SK-N-SH (cell line): ENCODE data around the gene LIPG. TPM values are rescaled to one million over a fixed set of nuclear protein-coding genes. Genes with fewer than 3 reads are reported as not detected.

Experiments used
- CTCF ChIA-PET: fragments of 300-600, 350-600 bp; formaldehyde crosslinking; extraction: SDS; loops from one replicate; lab custom pipeline; 2021; lab: Yijun Ruan, JAX
- POLR2A ChIA-PET: fragments of 350-600 bp; sonication (Branson Sonifier 250); formaldehyde crosslinking; extraction: SDS; loops from one replicate; lab custom pipeline; 2020; ENCODE audit warnings: antibody characterized with exemption, inconsistent platforms; lab: Yijun Ruan, JAX
- DNase-seq: peaks from one replicate; pipeline ENCODE4 v3.0.0; 2012
- H2AFZ ChIP-seq: fragments of 200-600 bp; sonication (generic); 2 replicates; pipeline ENCODE4 v1.8.1; 2016; ENCODE audit warnings: antibody characterized with exemption, mild to moderate bottlenecking, low read depth
- H3F3A ChIP-seq: fragments of 200-600 bp; sonication (generic); replicated peaks from 2 replicates; pipeline ENCODE3; 2016; ENCODE audit warnings: antibody characterized with exemption, mild to moderate bottlenecking; ENCODE audit not compliant: insufficient read depth
- H3K27ac ChIP-seq, 2 experiments: fragments of 200-500 bp in 1 of 2; fragments of 200-600 bp in 1 of 2; sonication (Bioruptor generic) in 1 of 2; sonication (generic), shearing (Covaris generic) in 1 of 2; 2 replicates each; pipeline versions ENCODE4 v1.5.1 to v1.6.1; 2014 to 2016; ENCODE audit warnings: low read depth in 2 of 2, inconsistent platforms in 1 of 2, low read length in 1 of 2, mild to moderate bottlenecking in 1 of 2, mixed read lengths in 1 of 2
- H3K27me3 ChIP-seq: fragments of 200-600 bp; sonication (generic), shearing (Covaris generic); 2 replicates; pipeline ENCODE4 v1.6.1; 2016; ENCODE audit warnings: mixed run types; ENCODE audit not compliant: insufficient read depth
- H3K36me3 ChIP-seq, 2 experiments: fragments of 200-500 bp in 1 of 2; fragments of 200-600 bp in 1 of 2; sonication (Bioruptor generic) in 1 of 2; sonication (generic) in 1 of 2; replicated peaks in 1 of 2; 2 replicates each; pipeline versions ENCODE3 to v1.5.1; 2014 to 2016; ENCODE audit warnings: low read length in 1 of 2, mild to moderate bottlenecking in 1 of 2; ENCODE audit not compliant: insufficient read depth in 2 of 2, control insufficient read depth in 1 of 2
- H3K4me1 ChIP-seq, 2 experiments: fragments of 200-500 bp in 1 of 2; fragments of 200-600 bp in 1 of 2; sonication (Bioruptor generic) in 1 of 2; sonication (generic), shearing (Covaris generic) in 1 of 2; 2 replicates each; pipeline versions ENCODE4 v1.5.1 to v1.6.1; 2014 to 2016; ENCODE audit warnings: low read depth in 1 of 2, low read length in 1 of 2, mixed run types in 1 of 2; ENCODE audit not compliant: insufficient read depth in 2 of 2, control insufficient read depth in 1 of 2
- H3K4me2 ChIP-seq: fragments of 200-600 bp; sonication (generic), shearing (Covaris generic); 2 replicates; pipeline ENCODE4 v1.6.1; 2017; ENCODE audit warnings: mixed run types
- H3K4me3 ChIP-seq, 2 experiments: fragments of 200-500 bp in 1 of 2; fragments of 200-600 bp in 1 of 2; sonication (Bioruptor generic) in 1 of 2; sonication (generic), shearing (Covaris generic) in 1 of 2; 2 replicates each; pipeline versions ENCODE4 v1.5.1 to v1.8.1; 2014 to 2016; ENCODE audit warnings: low read depth in 2 of 2, inconsistent platforms in 1 of 2, low read length in 1 of 2, mild to moderate bottlenecking in 1 of 2, mixed read lengths in 1 of 2, moderate library complexity in 1 of 2
- H3K79me2 ChIP-seq: fragments of 200-600 bp; sonication (generic); 2 replicates; pipeline ENCODE4 v1.8.1; 2017; ENCODE audit warnings: mild to moderate bottlenecking; ENCODE audit not compliant: insufficient read depth
- H3K9ac ChIP-seq: fragments of 200-600 bp; sonication (generic); 2 replicates; pipeline ENCODE4 v1.6.1; 2017; ENCODE audit warnings: mixed run types
- H3K9me2 ChIP-seq: fragments of 200-600 bp; sonication (generic); 2 replicates; pipeline ENCODE4 v1.6.1; 2017; ENCODE audit warnings: mixed run types
- H3K9me3 ChIP-seq: fragments of 200-600 bp; sonication (generic); 2 replicates; pipeline ENCODE4 v1.6.1; 2017; ENCODE audit warnings: mixed run types, mild to moderate bottlenecking, moderate library complexity
- H4K20me1 ChIP-seq: fragments of 200-600 bp; sonication (generic); 2 replicates; pipeline ENCODE4 v1.6.1; 2017; ENCODE audit warnings: mild to moderate bottlenecking, mixed run types; ENCODE audit not compliant: insufficient read depth
- ELF1 ChIP-seq: IDR thresholded peaks from 2 replicates; pipeline ENCODE4 v1.4.0; 2012
- GABPA ChIP-seq: IDR thresholded peaks from 2 replicates; pipeline ENCODE4 v1.4.0; 2012; ENCODE audit warnings: low read depth, mild to moderate bottlenecking
- SIN3A ChIP-seq: IDR thresholded peaks from 2 replicates; pipeline ENCODE4 v1.6.1; 2012; ENCODE audit warnings: low read depth, mild to moderate bottlenecking, low read length, moderate library complexity, borderline replicate concordance
- TAF1 ChIP-seq: IDR thresholded peaks from 2 replicates; pipeline ENCODE4 v1.6.1; 2012; ENCODE audit warnings: low read depth, mild to moderate bottlenecking, low read length, moderate library complexity, borderline replicate concordance
- WGBS: methylation state at CpG from one replicate; pipeline ENCODE4 v1.1.6; 2017; ENCODE audit warnings: low lambda C conversion rate; 5-methylcytosine and 5-hydroxymethylcytosine counted together
- polyA plus RNA-seq, 3 experiments: library from polyadenylated mRNA; depleted of rRNA; stranded (reverse); fragments of >200 nt; gene quantifications; 2 replicates each; pipeline ENCODE4 v1.2.3, GENCODE V29; 2012
- TF ChIP-seq, protein P1 (sequence below): fragments of 150-350 bp; IDR thresholded peaks from 2 replicates; pipeline ENCODE4 v1.6.1; 2017; ENCODE audit warnings: antibody characterized with exemption, low read length, low read depth, borderline replicate concordance
- TF ChIP-seq, protein P2 (sequence below): IDR thresholded peaks from 2 replicates; pipeline ENCODE4 v1.4.0; 2012; ENCODE audit warnings: low read depth, borderline replicate concordance
- TF ChIP-seq, protein P3 (sequence below): IDR thresholded peaks from 2 replicates; pipeline ENCODE4 v1.6.1; 2012; ENCODE audit warnings: mild to moderate bottlenecking, low read depth, low read length, moderate library complexity

LIPG gene
- polyA plus RNA-seq, 1 of the 3 experiments (the other 2 are of a cell fraction), result 3.2 TPM

DNA sequence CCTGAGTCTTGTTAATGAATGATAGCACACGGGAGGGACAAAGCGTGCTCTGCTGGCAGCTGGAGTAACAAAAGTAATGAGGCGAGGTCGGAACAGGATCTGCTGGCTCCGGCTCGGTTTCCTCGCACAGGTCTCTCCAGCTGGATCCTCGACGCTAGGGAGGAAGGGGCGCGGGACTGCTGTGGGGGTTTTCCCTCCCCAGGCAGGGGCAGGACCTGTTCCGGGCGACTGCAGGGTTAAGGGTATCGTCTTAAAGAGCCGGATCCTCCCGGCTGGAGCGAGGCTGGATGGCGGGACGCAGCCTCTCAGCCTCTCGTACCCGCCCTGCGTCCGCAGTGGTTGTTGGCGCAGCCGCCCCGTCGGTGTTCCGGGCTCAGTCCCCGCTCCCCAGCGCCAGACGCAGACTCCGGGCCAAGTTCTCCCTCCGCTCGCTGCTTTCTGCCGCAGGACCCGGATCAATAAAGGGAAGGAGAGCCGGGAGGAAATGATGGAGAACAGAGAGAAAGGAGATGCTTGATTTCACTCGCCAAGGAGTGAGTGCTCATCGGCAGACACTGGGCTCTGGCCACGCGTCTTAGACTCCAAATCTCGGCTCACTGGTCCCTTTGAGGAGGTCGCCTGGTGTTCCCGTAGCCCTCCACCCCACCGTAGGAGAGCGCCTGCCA lies 1.1 kb upstream of the LIPG start:
- peak; percentile 62 for DNase-seq
- peak overlapping the region; percentile 47 to 70 for H3K4me3 ChIP-seq
- H3F3A ChIP-seq, result peaks cover 14% of the 10 kb centered on the region
- peak overlapping the region; percentile 52 for H3K9ac ChIP-seq
- H3K27ac ChIP-seq, result no peak overlapping the region
- peak overlapping the region; percentile 94 for H3K4me2 ChIP-seq
- no peaks in the 10 kb centered on the region for H3K9me2 ChIP-seq
- 4% methylated on average over 22 of the region's 46 CpGs for WGBS
- peaks cover 23 to 33% of the 10 kb centered on the region in 2 experiments; a peak in 3 of 4 replicates for H3K4me1 ChIP-seq
- no peaks in the 10 kb centered on the region for H3K9me3 ChIP-seq
- H2AFZ ChIP-seq, result peak overlapping the region; percentile 76
- CTCF ChIA-PET, result interaction anchor here (0.7 to 6.2 kb wide), 15 partner anchors 9 to 570 kb away, joined by 3 to 140 read pairs (median 7); no protein-coding TSS in a partner anchor
- TF ChIP-seq SIN3A, result no peak
- no peak for TF ChIP-seq TAF1
- TF ChIP-seq, protein P1, sequence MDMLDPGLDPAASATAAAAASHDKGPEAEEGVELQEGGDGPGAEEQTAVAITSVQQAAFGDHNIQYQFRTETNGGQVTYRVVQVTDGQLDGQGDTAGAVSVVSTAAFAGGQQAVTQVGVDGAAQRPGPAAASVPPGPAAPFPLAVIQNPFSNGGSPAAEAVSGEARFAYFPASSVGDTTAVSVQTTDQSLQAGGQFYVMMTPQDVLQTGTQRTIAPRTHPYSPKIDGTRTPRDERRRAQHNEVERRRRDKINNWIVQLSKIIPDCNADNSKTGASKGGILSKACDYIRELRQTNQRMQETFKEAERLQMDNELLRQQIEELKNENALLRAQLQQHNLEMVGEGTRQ, result no peak
- TF ChIP-seq, protein P2, sequence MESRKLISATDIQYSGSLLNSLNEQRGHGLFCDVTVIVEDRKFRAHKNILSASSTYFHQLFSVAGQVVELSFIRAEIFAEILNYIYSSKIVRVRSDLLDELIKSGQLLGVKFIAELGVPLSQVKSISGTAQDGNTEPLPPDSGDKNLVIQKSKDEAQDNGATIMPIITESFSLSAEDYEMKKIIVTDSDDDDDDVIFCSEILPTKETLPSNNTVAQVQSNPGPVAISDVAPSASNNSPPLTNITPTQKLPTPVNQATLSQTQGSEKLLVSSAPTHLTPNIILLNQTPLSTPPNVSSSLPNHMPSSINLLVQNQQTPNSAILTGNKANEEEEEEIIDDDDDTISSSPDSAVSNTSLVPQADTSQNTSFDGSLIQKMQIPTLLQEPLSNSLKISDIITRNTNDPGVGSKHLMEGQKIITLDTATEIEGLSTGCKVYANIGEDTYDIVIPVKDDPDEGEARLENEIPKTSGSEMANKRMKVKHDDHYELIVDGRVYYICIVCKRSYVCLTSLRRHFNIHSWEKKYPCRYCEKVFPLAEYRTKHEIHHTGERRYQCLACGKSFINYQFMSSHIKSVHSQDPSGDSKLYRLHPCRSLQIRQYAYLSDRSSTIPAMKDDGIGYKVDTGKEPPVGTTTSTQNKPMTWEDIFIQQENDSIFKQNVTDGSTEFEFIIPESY, result no peak
- no peak for TF ChIP-seq GABPA
- TF ChIP-seq, all 33 proteins: peak for 0
- H4K20me1 ChIP-seq, result no peaks in the 10 kb centered on the region
- no peaks in the 10 kb centered on the region for H3K27me3 ChIP-seq
- POLR2A ChIA-PET, result no interaction called here
- H3K36me3 ChIP-seq, result no peaks in the 10 kb centered on the region
- H3K79me2 ChIP-seq, result peaks cover 18% of the 10 kb centered on the region

DNA sequence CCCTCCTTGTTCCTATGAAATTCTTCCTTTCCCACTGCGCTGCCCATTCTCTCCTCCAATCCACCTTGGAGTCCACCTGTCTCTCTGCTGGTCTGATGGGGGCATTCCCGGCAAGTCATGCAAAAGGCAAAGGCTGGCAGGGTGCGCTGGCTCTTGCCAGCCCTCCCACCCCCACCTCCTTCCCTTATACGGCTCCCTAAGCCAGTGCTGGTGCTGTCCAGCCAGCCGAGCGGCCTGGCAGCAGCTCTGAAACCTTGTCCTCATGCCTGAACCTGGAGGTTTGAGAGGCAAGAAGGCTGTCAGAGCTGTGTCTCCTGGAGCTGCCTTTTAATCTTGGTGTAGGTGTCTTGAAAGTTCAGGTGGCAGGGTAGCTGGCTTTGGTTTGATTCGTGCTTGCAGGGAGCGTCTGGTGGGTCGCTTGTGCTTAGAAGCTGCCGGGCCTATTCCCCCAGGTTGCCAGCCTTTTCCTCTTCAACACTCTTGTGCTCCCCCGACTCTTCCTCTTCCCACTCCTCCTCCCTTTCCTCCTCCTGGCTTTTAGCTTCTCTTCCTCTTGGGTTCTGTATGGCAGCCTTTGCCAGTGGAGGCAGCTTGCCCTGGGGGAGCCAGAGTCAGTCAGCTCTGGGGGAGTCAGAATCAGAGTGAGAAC lies 748 bp downstream of the LIPG start:
- Histone ChIP-seq H3F3A (peaks cover 14% of the 10 kb centered on the region), H2AFZ (no peak overlapping the region), H3K27me3 (no peaks in the 10 kb centered on the region), H3K36me3 (no peaks in the 10 kb centered on the region), H3K9me2 (no peaks in the 10 kb centered on the region), H3K27ac (peak overlapping the region in 1 of 2 experiments; percentile 5; a peak in 1 of 4 replicates), H3K9ac (no peak overlapping the region), H3K9me3 (no peaks in the 10 kb centered on the region), H3K4me2 (peak overlapping the region; percentile 94), H4K20me1 (no peaks in the 10 kb centered on the region), H3K79me2 (peaks cover 18% of the 10 kb centered on the region), H3K4me3 (peak overlapping the region in 1 of 2 experiments; percentile 70; a peak in 2 of 4 replicates), H3K4me1 (peaks cover 23 to 33% of the 10 kb centered on the region in 2 experiments; a peak in 3 of 4 replicates)
- TF ChIP-seq, protein P3, sequence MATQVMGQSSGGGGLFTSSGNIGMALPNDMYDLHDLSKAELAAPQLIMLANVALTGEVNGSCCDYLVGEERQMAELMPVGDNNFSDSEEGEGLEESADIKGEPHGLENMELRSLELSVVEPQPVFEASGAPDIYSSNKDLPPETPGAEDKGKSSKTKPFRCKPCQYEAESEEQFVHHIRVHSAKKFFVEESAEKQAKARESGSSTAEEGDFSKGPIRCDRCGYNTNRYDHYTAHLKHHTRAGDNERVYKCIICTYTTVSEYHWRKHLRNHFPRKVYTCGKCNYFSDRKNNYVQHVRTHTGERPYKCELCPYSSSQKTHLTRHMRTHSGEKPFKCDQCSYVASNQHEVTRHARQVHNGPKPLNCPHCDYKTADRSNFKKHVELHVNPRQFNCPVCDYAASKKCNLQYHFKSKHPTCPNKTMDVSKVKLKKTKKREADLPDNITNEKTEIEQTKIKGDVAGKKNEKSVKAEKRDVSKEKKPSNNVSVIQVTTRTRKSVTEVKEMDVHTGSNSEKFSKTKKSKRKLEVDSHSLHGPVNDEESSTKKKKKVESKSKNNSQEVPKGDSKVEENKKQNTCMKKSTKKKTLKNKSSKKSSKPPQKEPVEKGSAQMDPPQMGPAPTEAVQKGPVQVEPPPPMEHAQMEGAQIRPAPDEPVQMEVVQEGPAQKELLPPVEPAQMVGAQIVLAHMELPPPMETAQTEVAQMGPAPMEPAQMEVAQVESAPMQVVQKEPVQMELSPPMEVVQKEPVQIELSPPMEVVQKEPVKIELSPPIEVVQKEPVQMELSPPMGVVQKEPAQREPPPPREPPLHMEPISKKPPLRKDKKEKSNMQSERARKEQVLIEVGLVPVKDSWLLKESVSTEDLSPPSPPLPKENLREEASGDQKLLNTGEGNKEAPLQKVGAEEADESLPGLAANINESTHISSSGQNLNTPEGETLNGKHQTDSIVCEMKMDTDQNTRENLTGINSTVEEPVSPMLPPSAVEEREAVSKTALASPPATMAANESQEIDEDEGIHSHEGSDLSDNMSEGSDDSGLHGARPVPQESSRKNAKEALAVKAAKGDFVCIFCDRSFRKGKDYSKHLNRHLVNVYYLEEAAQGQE, result peak; percentile 72; the same call in 1 of the 2 replicates
- no peak for TF ChIP-seq ELF1
- DNase-seq, result no peak
- ChIA-PET CTCF (interaction anchor here (0.7 to 6.2 kb wide), 3 partner anchors 20 to 296 kb away, joined by 3 to 140 read pairs (median 4); no protein-coding TSS in a partner anchor), POLR2A (no interaction called here)
- 89% methylated on average over 10 of the region's 11 CpGs for WGBS
